NT2/D1 (cell line): ENCODE data around the gene ATP1A4.

Source experiments
- SUZ12 ChIP-seq: IDR thresholded peaks from 2 replicates; pipeline ENCODE4 v1.6.1; 2011; ENCODE audit not compliant: insufficient read length, insufficient read depth; ENCODE audit errors: extremely low read depth
- YY1 ChIP-seq: IDR thresholded peaks from 2 replicates; pipeline ENCODE4 v1.6.1; 2011; ENCODE audit not compliant: insufficient read length, insufficient read depth
- ZNF274 ChIP-seq: IDR thresholded peaks from 2 replicates; pipeline ENCODE4 v1.6.1; 2011; ENCODE audit warnings: mild to moderate bottlenecking, low read depth, low read length

GRCh38 chr1:160161965-160162705 is 10.7 kb downstream of the ATP1A4 start:
- TF ChIP-seq YY1 (no peak), ZNF274 (no peak), SUZ12 (no peak)
